Vagina (tissue), 2 donors: Measurements from ENCODE around the gene GSTK1. TPM values are rescaled to one million over a fixed set of nuclear protein-coding genes. Genes with fewer than 3 reads are reported as not detected.
A peak's percentile ranks its signal among the peaks of the same experiment; 100 is the strongest.

Source experiments
- DNase-seq, 2 donors: peaks; one replicate each; pipeline ENCODE4 v3.0.0-alpha.2; 2017; ENCODE audit errors: extremely low spot score in 2 of 2
- H3K27ac ChIP-seq: fragments of 200-600 bp; sonication (generic); one replicate; pipeline ENCODE4 v1.5.1; 2019
- H3K27me3 ChIP-seq: fragments of 200-600 bp; sonication (generic); one replicate; pipeline ENCODE4 v1.5.1; 2019
- H3K36me3 ChIP-seq, 2 donors: fragments of 200-600 bp; sonication (generic); one replicate each; pipeline ENCODE4 v1.5.1; 2017 to 2019
- H3K4me1 ChIP-seq: fragments of 200-600 bp; sonication (generic); one replicate; pipeline ENCODE4 v1.5.1; 2019
- H3K4me3 ChIP-seq, 2 donors: fragments of 200-600 bp; sonication (generic); 1 replicate in 1 of 2; 2 replicates in 1 of 2; pipeline ENCODE4 v1.5.1; 2016 to 2019
- H3K9me3 ChIP-seq: fragments of 200-600 bp; sonication (generic); one replicate; pipeline ENCODE4 v1.5.1; 2019
- CTCF ChIP-seq, 3 experiments: fragments of 450-650 bp in 2 of 3; fragments of 200-600 bp in 1 of 3; sonication (generic) in 1 of 3; IDR thresholded peaks; one replicate each; pipeline ENCODE4 v1.5.1; 2017 to 2019; ENCODE audit warnings: antibody characterized with exemption in 3 of 3, mild to moderate bottlenecking in 2 of 3, moderate library complexity in 2 of 3
- POLR2A ChIP-seq, 2 donors: fragments of 450-650 bp; IDR thresholded peaks; one replicate each; pipeline ENCODE4 v1.6.1; 2017; ENCODE audit warnings: antibody characterized with exemption in 2 of 2, mild to moderate bottlenecking in 2 of 2, moderate library complexity in 2 of 2
- POLR2AphosphoS5 ChIP-seq, 2 donors: sonication (generic); formaldehyde crosslinking; IDR thresholded peaks; one replicate each; pipeline ENCODE4 v1.9.0; 2017; ENCODE audit warnings: antibody characterized with exemption in 2 of 2, mild to moderate bottlenecking in 2 of 2, low read depth in 1 of 2; ENCODE audit not compliant: insufficient read depth in 1 of 2
- intact Hi-C: fragments of 100-400 bp; cut with DNase I; formaldehyde crosslinking; loops from one replicate; pipeline ENCODE4 v1.15.1; 2023
- total RNA-seq: library from RNA; depleted of rRNA; stranded (reverse); fragments of >200 nt; gene quantifications from one replicate; pipeline ENCODE4 v1.2.3, GENCODE V29; 2016

The GSTK1 gene
- total RNA-seq, 1 donor from 2014 or later: 127 TPM

GRCh38 chr7:143238289-143238980, 24.8 kb upstream of the GSTK1 start:
- Histone ChIP-seq H3K4me3 (no peak overlapping the region), H3K27ac (no peak overlapping the region), H3K36me3 (no peaks in the 10 kb centered on the region), H3K27me3 (no peaks in the 10 kb centered on the region), H3K4me1 (no peaks in the 10 kb centered on the region), H3K9me3 (no peaks in the 10 kb centered on the region)
- TF ChIP-seq POLR2A (IDR thresholded peaks at IDR 0.05) (no peak), CTCF (IDR thresholded peaks at IDR 0.05) (no peak), POLR2AphosphoS5 (IDR thresholded peaks at IDR 0.05; ENCODE audit: insufficient read depth in 1 of 2, low read depth in 1 of 2) (no peak)
- intact Hi-C loops: no loop called here
- no peak for DNase-seq

- no peak for DNase-seq
- Histone ChIP-seq H3K27ac (no peak overlapping the region), H3K9me3 (no peaks in the 10 kb centered on the region), H3K4me1 (no peaks in the 10 kb centered on the region), H3K4me3 (no peak overlapping the region), H3K27me3 (no peaks in the 10 kb centered on the region), H3K36me3 (no peaks in the 10 kb centered on the region)
- intact Hi-C loops: loop anchor here (10.0 kb wide), 1 partner anchor 175 kb away; no protein-coding TSS in a partner anchor
- no peak for TF ChIP-seq POLR2A (IDR thresholded peaks at IDR 0.05)
- TF ChIP-seq CTCF (IDR thresholded peaks at IDR 0.05): no peak
- TF ChIP-seq POLR2AphosphoS5 (IDR thresholded peaks at IDR 0.05; ENCODE audit: insufficient read depth in 1 of 2, low read depth in 1 of 2): no peak
Observed at GRCh38 chr7:143239813-143240212, 23.4 kb upstream of the GSTK1 start.

GRCh38 chr7:143240291-143241168, 22.7 kb upstream of the GSTK1 start:
- H3K4me3 ChIP-seq: no peak overlapping the region
- no peak for DNase-seq
- no peaks in the 10 kb centered on the region for H3K36me3 ChIP-seq
- no peak overlapping the region for H3K27ac ChIP-seq
- intact Hi-C loops: loop anchor here (10.0 kb wide), 1 partner anchor 174 kb away; no protein-coding TSS in a partner anchor
- no peak for TF ChIP-seq POLR2A (IDR thresholded peaks at IDR 0.05)
- TF ChIP-seq CTCF (IDR thresholded peaks at IDR 0.05): peak; percentile 71 to 86 (median 73)
- TF ChIP-seq POLR2AphosphoS5 (IDR thresholded peaks at IDR 0.05; ENCODE audit: insufficient read depth in 1 of 2, low read depth in 1 of 2): no peak
- H3K4me1 ChIP-seq: no peaks in the 10 kb centered on the region
- no peaks in the 10 kb centered on the region for H3K27me3 ChIP-seq
- no peaks in the 10 kb centered on the region for H3K9me3 ChIP-seq

- TF ChIP-seq POLR2A (IDR thresholded peaks at IDR 0.05) (no peak), POLR2AphosphoS5 (IDR thresholded peaks at IDR 0.05; ENCODE audit: insufficient read depth in 1 of 2, low read depth in 1 of 2) (no peak), CTCF (IDR thresholded peaks at IDR 0.05) (no peak)
- Histone ChIP-seq H3K27me3 (no peaks in the 10 kb centered on the region), H3K27ac (no peak overlapping the region), H3K36me3 (no peaks in the 10 kb centered on the region), H3K9me3 (no peaks in the 10 kb centered on the region), H3K4me1 (no peaks in the 10 kb centered on the region), H3K4me3 (no peak overlapping the region)
- no peak for DNase-seq
- intact Hi-C loops: loop anchor here (10.0 kb wide), 1 partner anchor 172 kb away; no protein-coding TSS in a partner anchor
Observed at GRCh38 chr7:143242306-143242705, 20.9 kb upstream of the GSTK1 start.
